Colonic mucosa (tissue), 4 donors: Measurements from ENCODE around the gene LRRC9. TPM values are rescaled to one million over a fixed set of nuclear protein-coding genes. Genes with fewer than 3 reads are reported as not detected.
A peak's percentile ranks its signal among the peaks of the same experiment; 100 is the strongest.

Experiments used
- DNase-seq: peaks from one replicate; pipeline ENCODE4 v3.0.0-alpha.2; 2020
- H3K27ac ChIP-seq: fragments of 200-600 bp; one replicate; pipeline ENCODE4 v1.8.0; 2021
- H3K27me3 ChIP-seq: fragments of 200-600 bp; one replicate; pipeline ENCODE4 v1.8.0; 2021
- H3K36me3 ChIP-seq: fragments of 200-600 bp; one replicate; pipeline ENCODE4 v1.8.0; 2021
- H3K4me1 ChIP-seq: fragments of 200-600 bp; one replicate; pipeline ENCODE4 v1.8.0; 2021; ENCODE audit warnings: mild to moderate bottlenecking
- H3K4me3 ChIP-seq: fragments of 200-600 bp; one replicate; pipeline ENCODE4 v1.8.0; 2021
- H3K9ac ChIP-seq, 2 donors: one replicate each; pipeline ENCODE4 v1.7.0; 2013; ENCODE audit warnings: control low read depth in 2 of 2, low read depth in 2 of 2, low read length in 2 of 2
- H3K9me3 ChIP-seq: fragments of 200-600 bp; one replicate; pipeline ENCODE4 v1.8.0; 2021
- intact Hi-C: fragments of 100-400 bp; cut with DNase I; formaldehyde crosslinking; loops from one replicate; pipeline ENCODE4 v1.14.1; 2022
- total RNA-seq, 2 donors: library from RNA; stranded (reverse); fragmentation: NEBNext Ultra II Directional in 1 of 2; extraction: Animal tissue kit (Norgen Biotek cat#: 25700) in 1 of 2; gene quantifications; one replicate each; pipeline ENCODE4 v1.2.1, GENCODE V29; 2021
- TF ChIP-seq, protein P1 (sequence below): fragments of 200-600 bp; IDR thresholded peaks from one replicate; pipeline ENCODE4 v1.8.0; 2022; ENCODE audit warnings: antibody characterized with exemption, mild to moderate bottlenecking
- donor health status: healthy.
- donor health status: DM: no; HTN: no; CAD: no.
- donor health status: DM: no; HTN: no; CAD: no.

Gene LRRC9
- total RNA-seq, 2 donors from 2014 or later = 0.20 TPM; not detected in 1

DNA sequence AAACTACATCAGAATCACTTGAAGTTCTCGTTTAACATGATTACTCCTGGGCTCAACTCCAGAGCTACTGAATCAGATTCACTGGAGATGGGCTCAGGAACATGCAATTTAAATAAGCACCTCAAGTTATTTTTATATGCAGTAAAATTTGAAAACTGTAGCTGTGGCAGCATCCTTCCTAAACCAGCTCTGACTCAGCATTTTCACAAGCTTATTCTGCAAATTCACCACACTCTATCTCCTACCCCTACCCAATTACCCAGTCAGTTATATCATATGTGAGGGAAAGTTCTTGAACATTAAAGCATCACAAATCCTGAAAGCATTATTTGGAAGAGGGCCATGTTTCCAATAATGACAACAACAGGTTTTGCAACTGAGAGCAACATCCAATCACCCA, 24.2 kb upstream of the LRRC9 start:
- intact Hi-C loops = loop anchor here (5.0 kb wide), 1 partner anchor 263 kb away; no protein-coding TSS in a partner anchor
- Histone ChIP-seq H3K9ac (no peak overlapping the region), H3K9me3 (no peaks in the 10 kb centered on the region), H3K4me1 (no peaks in the 10 kb centered on the region), H3K36me3 (no peaks in the 10 kb centered on the region), H3K27ac (no peak overlapping the region), H3K4me3 (no peak overlapping the region), H3K27me3 (no peaks in the 10 kb centered on the region)
- no peak for DNase-seq
- TF ChIP-seq, protein P1, sequence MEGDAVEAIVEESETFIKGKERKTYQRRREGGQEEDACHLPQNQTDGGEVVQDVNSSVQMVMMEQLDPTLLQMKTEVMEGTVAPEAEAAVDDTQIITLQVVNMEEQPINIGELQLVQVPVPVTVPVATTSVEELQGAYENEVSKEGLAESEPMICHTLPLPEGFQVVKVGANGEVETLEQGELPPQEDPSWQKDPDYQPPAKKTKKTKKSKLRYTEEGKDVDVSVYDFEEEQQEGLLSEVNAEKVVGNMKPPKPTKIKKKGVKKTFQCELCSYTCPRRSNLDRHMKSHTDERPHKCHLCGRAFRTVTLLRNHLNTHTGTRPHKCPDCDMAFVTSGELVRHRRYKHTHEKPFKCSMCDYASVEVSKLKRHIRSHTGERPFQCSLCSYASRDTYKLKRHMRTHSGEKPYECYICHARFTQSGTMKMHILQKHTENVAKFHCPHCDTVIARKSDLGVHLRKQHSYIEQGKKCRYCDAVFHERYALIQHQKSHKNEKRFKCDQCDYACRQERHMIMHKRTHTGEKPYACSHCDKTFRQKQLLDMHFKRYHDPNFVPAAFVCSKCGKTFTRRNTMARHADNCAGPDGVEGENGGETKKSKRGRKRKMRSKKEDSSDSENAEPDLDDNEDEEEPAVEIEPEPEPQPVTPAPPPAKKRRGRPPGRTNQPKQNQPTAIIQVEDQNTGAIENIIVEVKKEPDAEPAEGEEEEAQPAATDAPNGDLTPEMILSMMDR = no peak

- no peaks in the 10 kb centered on the region for H3K9me3 ChIP-seq
- H3K27ac ChIP-seq = no peak overlapping the region
- no peaks in the 10 kb centered on the region for H3K27me3 ChIP-seq
- intact Hi-C loops = loop anchor here (5.0 kb wide), 1 partner anchor 266 kb away; no protein-coding TSS in a partner anchor
- TF ChIP-seq, protein P1 = peak; percentile 17
- H3K9ac ChIP-seq = no peak overlapping the region
- no peak overlapping the region for H3K4me3 ChIP-seq
- peak; percentile 26 for DNase-seq
- no peaks in the 10 kb centered on the region for H3K4me1 ChIP-seq
- no peaks in the 10 kb centered on the region for H3K36me3 ChIP-seq
Measured at GRCh38 chr14:59897757-59898383, 22.1 kb upstream of the LRRC9 start.

DNA sequence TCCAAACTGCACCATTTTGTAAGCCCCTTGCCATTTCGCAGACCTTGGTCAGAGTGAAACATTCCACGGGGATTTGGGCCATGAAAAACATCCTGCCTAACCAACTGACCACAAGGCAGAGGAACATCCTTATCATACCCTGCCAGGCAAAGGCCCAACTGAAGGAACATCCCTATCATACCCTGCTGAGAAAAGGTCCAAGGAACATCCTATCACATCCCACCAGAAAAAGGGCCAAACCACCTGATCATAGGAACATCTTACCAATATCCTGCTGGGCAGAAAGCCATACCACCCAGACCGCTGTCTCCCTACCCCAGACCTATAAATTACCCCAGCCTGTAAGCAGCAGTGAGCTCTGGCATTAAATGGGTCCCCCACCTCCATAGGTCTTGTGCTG, 19.4 kb upstream of the LRRC9 start:
- H3K4me1 ChIP-seq = no peaks in the 10 kb centered on the region
- no peaks in the 10 kb centered on the region for H3K36me3 ChIP-seq
- intact Hi-C loops = no loop called here
- H3K27me3 ChIP-seq = no peaks in the 10 kb centered on the region
- no peak overlapping the region for H3K27ac ChIP-seq
- H3K9me3 ChIP-seq = no peaks in the 10 kb centered on the region
- TF ChIP-seq, protein P1 = no peak
- no peak overlapping the region for H3K4me3 ChIP-seq
- no peak overlapping the region for H3K9ac ChIP-seq
- no peak for DNase-seq

DNA sequence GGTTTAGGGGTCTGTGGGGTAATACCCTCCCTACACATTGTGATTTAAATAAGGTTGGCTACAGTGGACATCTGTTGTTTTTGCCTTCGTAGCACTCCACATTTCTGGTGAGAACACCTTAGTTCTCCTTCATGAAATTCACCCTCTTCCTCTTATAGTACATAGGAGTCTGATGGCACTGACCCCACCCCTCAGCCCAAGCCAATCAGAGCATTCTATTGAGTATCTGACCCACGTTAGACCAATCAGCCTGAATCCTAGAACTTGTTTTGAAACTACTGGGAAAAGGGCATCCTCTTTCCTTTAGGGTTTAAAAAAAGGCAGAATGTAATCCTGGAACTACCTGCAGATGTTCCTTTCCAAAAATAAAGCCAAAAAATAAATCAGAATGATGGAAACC, 15.8 kb upstream of the LRRC9 start:
- H3K27ac ChIP-seq = no peak overlapping the region
- no peak for DNase-seq
- no peaks in the 10 kb centered on the region for H3K36me3 ChIP-seq
- no peak overlapping the region for H3K4me3 ChIP-seq
- no peaks in the 10 kb centered on the region for H3K9me3 ChIP-seq
- no peaks in the 10 kb centered on the region for H3K4me1 ChIP-seq
- H3K27me3 ChIP-seq = no peaks in the 10 kb centered on the region
- TF ChIP-seq, protein P1 = no peak
- no peak overlapping the region for H3K9ac ChIP-seq
- intact Hi-C loops = no loop called here

DNA sequence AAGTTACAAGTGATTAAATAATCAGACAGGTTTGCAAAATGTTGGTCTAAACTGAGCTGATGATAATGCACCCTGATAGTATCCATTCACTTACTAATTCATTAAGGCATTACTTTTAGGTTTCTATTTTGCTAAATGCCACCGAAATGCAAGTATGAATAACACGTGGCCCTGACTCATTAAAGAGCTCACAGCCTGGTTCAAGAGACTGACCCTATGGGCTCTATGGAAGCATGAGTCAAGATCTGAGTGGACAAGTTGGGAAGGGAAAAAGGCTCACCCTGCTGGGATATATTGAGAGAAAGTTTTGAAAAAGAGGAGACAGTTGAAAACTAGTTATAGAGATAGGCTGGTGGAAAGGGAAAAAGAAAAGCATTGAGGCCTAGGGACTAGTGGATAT, 14.8 kb upstream of the LRRC9 start:
- Histone ChIP-seq H3K36me3 (no peaks in the 10 kb centered on the region), H3K4me1 (no peaks in the 10 kb centered on the region), H3K27ac (no peak overlapping the region), H3K27me3 (no peaks in the 10 kb centered on the region), H3K9me3 (no peaks in the 10 kb centered on the region), H3K4me3 (no peak overlapping the region), H3K9ac (no peak overlapping the region)
- TF ChIP-seq, protein P1 = no peak
- intact Hi-C loops = no loop called here
- no peak for DNase-seq
